Epithelial cell of esophagus (primary cell): ENCODE data around the gene RTF1.
"Not testable (repeated sequence)": the region's sequence is repeated elsewhere in the genome, so short reads cannot be mapped to it uniquely, and the experiment has no call there.

ENCODE experiments used
- DNase-seq: peaks from one replicate; pipeline ENCODE4 v3.0.0; 2010; ENCODE audit warnings: low read depth
- H3K4me3 ChIP-seq: 2 replicates; pipeline ENCODE4 v1.5.1; 2011; ENCODE audit warnings: mild to moderate bottlenecking, low read length, control low read depth
- CTCF ChIP-seq: IDR thresholded peaks from 2 replicates; pipeline ENCODE4 v1.5.1; 2011; ENCODE audit warnings: low read depth, mild to moderate bottlenecking, low read length, control low read depth, inconsistent platforms; ENCODE audit not compliant: insufficient read depth; ENCODE audit errors: missing control alignments

The RTF1 gene

GRCh38 chr15:41417418-41418195 lies 712 bp downstream of the RTF1 start:
- TF ChIP-seq CTCF, result no peak
- DNase-seq, result peak; percentile 27
- H3K4me3 ChIP-seq, result peak overlapping the region; percentile 87

- DNase-seq, result no peak
- no peak for TF ChIP-seq CTCF
- no peak overlapping the region for H3K4me3 ChIP-seq
Observed at GRCh38 chr15:41423979-41424659, 7.2 kb downstream of the RTF1 start.

GRCh38 chr15:41424809-41425208 lies 7.9 kb downstream of the RTF1 start:
- H3K4me3 ChIP-seq, result no peak overlapping the region
- no peak for TF ChIP-seq CTCF
- no peak for DNase-seq

DNA sequence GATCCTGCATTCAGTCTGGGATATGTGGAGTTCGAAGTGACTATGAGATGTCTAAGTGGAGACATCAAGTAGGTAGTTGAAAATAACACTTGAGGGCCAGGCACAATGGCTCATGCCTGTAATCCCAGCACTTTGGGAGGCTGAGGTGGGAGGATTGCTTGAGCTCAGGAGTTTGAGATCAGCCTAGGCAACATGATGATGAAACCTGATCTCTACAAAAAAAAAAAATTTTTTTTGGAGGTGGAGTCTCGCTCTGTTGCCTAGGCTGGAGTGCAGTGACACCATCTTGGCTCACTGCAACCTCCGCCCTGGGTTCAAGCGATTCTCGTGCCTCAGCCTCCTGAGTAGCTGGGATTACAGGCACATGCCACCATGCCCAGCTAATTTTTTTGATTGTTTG lies 9.0 kb downstream of the RTF1 start:
- H3K4me3 ChIP-seq, DNase-seq: not testable (repeated sequence)

- TF ChIP-seq CTCF, result no peak
- no peak for DNase-seq
- no peak overlapping the region for H3K4me3 ChIP-seq
Observed at GRCh38 chr15:41429003-41429890, 12.4 kb downstream of the RTF1 start.

GRCh38 chr15:41435037-41435786 lies 18.3 kb downstream of the RTF1 start:
- TF ChIP-seq CTCF, result no peak
- no peak overlapping the region for H3K4me3 ChIP-seq
- no peak for DNase-seq
